Keratinocyte (primary cell): ENCODE measurements around the gene NDUFS7. TPM values are rescaled to one million over a fixed set of nuclear protein-coding genes. Genes with fewer than 3 reads are reported as not detected.
A peak's percentile ranks its signal among the peaks of the same experiment; 100 is the strongest.

Experiments used
- DNase-seq: peaks from one replicate; pipeline ENCODE4 v3.0.0-alpha.2; 2011; ENCODE audit warnings: low read depth, missing footprints, low spot score
- FAIRE-seq: peaks from 2 replicates; lab custom pipeline; 2011; peaks lifted over from hg19 to GRCh38; lab: Jason Lieb, UNC
- H2AFZ ChIP-seq: 2 replicates; pipeline ENCODE4 v1.6.0; 2012; ENCODE audit warnings: low read length, control low read depth, inconsistent platforms; ENCODE audit not compliant: control insufficient read depth
- H3K27ac ChIP-seq: 2 replicates; pipeline ENCODE4 v1.5.1; 2011; ENCODE audit warnings: low read length; ENCODE audit not compliant: control insufficient read depth, insufficient read depth
- H3K27me3 ChIP-seq: 3 replicates; pipeline ENCODE4 v1.6.0; 2011; ENCODE audit warnings: low read length; ENCODE audit not compliant: control insufficient read depth, insufficient read depth; ENCODE audit errors: extremely low read depth
- H3K36me3 ChIP-seq, 2 experiments: 2 replicates in 1 of 2; 3 replicates in 1 of 2; pipeline ENCODE4 v1.5.1; 2011; ENCODE audit warnings: low read length in 2 of 2, mild to moderate bottlenecking in 1 of 2; ENCODE audit not compliant: control insufficient read depth in 2 of 2, insufficient read depth in 2 of 2; ENCODE audit errors: extremely low read depth in 1 of 2
- H3K4me1 ChIP-seq: 3 replicates; pipeline ENCODE4 v1.5.1; 2011; ENCODE audit warnings: low read length; ENCODE audit not compliant: control insufficient read depth, insufficient read depth; ENCODE audit errors: extremely low read depth
- H3K4me2 ChIP-seq: 3 replicates; pipeline ENCODE4 v1.6.0; 2011; ENCODE audit warnings: low read depth, low read length; ENCODE audit not compliant: control insufficient read depth, insufficient read depth; ENCODE audit errors: extremely low read depth
- H3K4me3 ChIP-seq, 3 experiments: fragments of 200-600 bp in 1 of 3; sonication (generic) in 1 of 3; 2 replicates in 2 of 3; 3 replicates in 1 of 3; pipeline ENCODE4 v1.5.1; 2011 to 2016; ENCODE audit warnings: low read length in 3 of 3, mild to moderate bottlenecking in 3 of 3, control low read depth in 2 of 3, inconsistent platforms in 1 of 3, low read depth in 1 of 3, mixed read lengths in 1 of 3, mixed run types in 1 of 3, moderate library complexity in 1 of 3; ENCODE audit not compliant: control insufficient read depth in 2 of 3, insufficient read depth in 2 of 3; ENCODE audit errors: extremely low read depth in 1 of 3
- H3K79me2 ChIP-seq: 2 replicates; pipeline ENCODE4 v1.6.0; 2012; ENCODE audit warnings: low read length; ENCODE audit not compliant: control insufficient read depth, insufficient read depth
- H3K9ac ChIP-seq: 3 replicates; pipeline ENCODE4 v1.6.0; 2011; ENCODE audit warnings: low read length; ENCODE audit not compliant: control insufficient read depth, insufficient read depth; ENCODE audit errors: extremely low read depth
- H3K9me1 ChIP-seq: 3 replicates; pipeline ENCODE4 v1.6.0; 2011; ENCODE audit warnings: low read length; ENCODE audit not compliant: control insufficient read depth, insufficient read depth; ENCODE audit errors: extremely low read depth
- H3K9me3 ChIP-seq: 2 replicates; pipeline ENCODE4 v1.5.1; 2012; ENCODE audit warnings: low read depth, low read length; ENCODE audit not compliant: control insufficient read depth
- H4K20me1 ChIP-seq: 3 replicates; pipeline ENCODE4 v1.6.0; 2011; ENCODE audit warnings: low read length; ENCODE audit not compliant: control insufficient read depth, insufficient read depth; ENCODE audit errors: extremely low read depth
- EZH2 ChIP-seq: IDR thresholded peaks from one replicate; pipeline ENCODE4 v1.6.1; 2012; ENCODE audit warnings: inconsistent platforms, mild to moderate bottlenecking, low read length, moderate library complexity
- dilution Hi-C: fragments of 300-500 bp; cut with MboI; formaldehyde crosslinking; loops from one replicate; pipeline ENCODE4 v1.7.0; 2020; ENCODE audit warnings: low sequenced_read_pairs; ENCODE audit not compliant: extremely low pct_ligation_motif_present
- polyA plus RNA-seq, 5 experiments: library from polyadenylated mRNA; depleted of rRNA in 3 of 5; stranded (reverse) in 3 of 5; stranded (forward) in 1 of 5; unstranded in 1 of 5; fragments of >200 nt; gene quantifications; 1 replicate in 1 of 5; 2 replicates in 3 of 5; 3 replicates in 1 of 5; pipeline versions ENCODE4 v1.2.1 to v1.2.3, GENCODE V29; 2011 to 2012; ENCODE audit warnings: missing spikeins in 2 of 5, low read depth in 1 of 5, low replicate concordance in 1 of 5
- TF ChIP-seq, protein P1 (sequence below), 3 experiments: IDR thresholded peaks in 1 of 3; conservative IDR thresholded peaks in 1 of 3; optimal IDR thresholded peaks in 1 of 3; 2 replicates in 2 of 3; 3 replicates in 1 of 3; pipeline versions ENCODE3 to v1.5.1; 2011; ENCODE audit warnings: low read length in 3 of 3, mild to moderate bottlenecking in 3 of 3, moderate library complexity in 2 of 3, control low read depth in 1 of 3, inconsistent platforms in 1 of 3; ENCODE audit not compliant: insufficient read depth in 2 of 3; ENCODE audit errors: extremely low read depth in 1 of 3

NDUFS7 gene
- polyA plus RNA-seq, 1 donor (not counting 4 experiments of a cell fraction or from before 2014, with no cell fraction given) = 23.2 TPM

DNA sequence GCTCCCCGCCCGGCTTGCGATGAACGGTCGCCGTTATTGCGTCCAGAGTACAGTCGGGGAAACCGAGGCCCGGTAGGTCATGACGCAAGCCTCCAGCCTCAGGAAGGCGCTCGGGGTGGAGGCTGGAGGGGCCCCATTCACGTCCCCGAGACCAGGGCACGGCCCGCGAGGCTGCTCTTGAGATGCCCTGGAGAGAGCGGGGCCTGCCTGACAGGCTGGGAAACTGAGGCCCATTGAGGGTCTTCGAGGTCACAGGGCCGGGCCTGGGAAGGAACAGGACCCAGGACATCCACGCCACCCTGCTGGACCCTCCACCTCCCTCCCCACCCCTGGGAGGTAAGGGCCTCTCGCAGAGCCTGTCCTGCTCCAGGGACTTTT, 367 bp downstream of the NDUFS7 start:
- H2AFZ ChIP-seq = peak overlapping the region; percentile 44
- peak overlapping the region; percentile 65 to 92 (median 91) for H3K4me3 ChIP-seq
- H3K4me2 ChIP-seq = peak overlapping the region; percentile 96
- peaks cover 17% of the 10 kb centered on the region for H3K4me1 ChIP-seq
- no peaks in the 10 kb centered on the region for H3K27me3 ChIP-seq
- H3K9me3 ChIP-seq = no peaks in the 10 kb centered on the region
- H3K36me3 ChIP-seq = peaks cover 4 to 9% of the 10 kb centered on the region in 2 experiments
- no peaks in the 10 kb centered on the region for H3K9me1 ChIP-seq
- dilution Hi-C loops = no loop called here
- FAIRE-seq (no peak), DNase-seq (no peak)
- no peaks in the 10 kb centered on the region for H4K20me1 ChIP-seq
- H3K27ac ChIP-seq = peak overlapping the region; percentile 78
- TF ChIP-seq EZH2 = no peak
- TF ChIP-seq, protein P1, sequence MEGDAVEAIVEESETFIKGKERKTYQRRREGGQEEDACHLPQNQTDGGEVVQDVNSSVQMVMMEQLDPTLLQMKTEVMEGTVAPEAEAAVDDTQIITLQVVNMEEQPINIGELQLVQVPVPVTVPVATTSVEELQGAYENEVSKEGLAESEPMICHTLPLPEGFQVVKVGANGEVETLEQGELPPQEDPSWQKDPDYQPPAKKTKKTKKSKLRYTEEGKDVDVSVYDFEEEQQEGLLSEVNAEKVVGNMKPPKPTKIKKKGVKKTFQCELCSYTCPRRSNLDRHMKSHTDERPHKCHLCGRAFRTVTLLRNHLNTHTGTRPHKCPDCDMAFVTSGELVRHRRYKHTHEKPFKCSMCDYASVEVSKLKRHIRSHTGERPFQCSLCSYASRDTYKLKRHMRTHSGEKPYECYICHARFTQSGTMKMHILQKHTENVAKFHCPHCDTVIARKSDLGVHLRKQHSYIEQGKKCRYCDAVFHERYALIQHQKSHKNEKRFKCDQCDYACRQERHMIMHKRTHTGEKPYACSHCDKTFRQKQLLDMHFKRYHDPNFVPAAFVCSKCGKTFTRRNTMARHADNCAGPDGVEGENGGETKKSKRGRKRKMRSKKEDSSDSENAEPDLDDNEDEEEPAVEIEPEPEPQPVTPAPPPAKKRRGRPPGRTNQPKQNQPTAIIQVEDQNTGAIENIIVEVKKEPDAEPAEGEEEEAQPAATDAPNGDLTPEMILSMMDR (optimal IDR thresholded peaks at IDR 0.05 in 1 of 3, IDR thresholded peaks at IDR 0.05 in 1 of 3, conservative IDR thresholded peaks at IDR 0.05 in 1 of 3; ENCODE audit: extremely low read depth in 1 of 3, insufficient read depth in 2 of 3, low read length in 3 of 3) = no peak
- H3K9ac ChIP-seq = peak overlapping the region; percentile 88
- peaks cover 18% of the 10 kb centered on the region for H3K79me2 ChIP-seq

GRCh38 chr19:1384478-1385110, 887 bp downstream of the NDUFS7 start:
- Histone ChIP-seq H3K27me3 (no peaks in the 10 kb centered on the region), H3K4me3 (peak overlapping the region; percentile 65 to 92 (median 91)), H3K9me1 (no peaks in the 10 kb centered on the region), H3K27ac (peak overlapping the region; percentile 78), H3K79me2 (peaks cover 18% of the 10 kb centered on the region), H3K4me1 (peaks cover 17% of the 10 kb centered on the region), H3K9me3 (no peaks in the 10 kb centered on the region), H3K9ac (peak overlapping the region; percentile 88), H4K20me1 (no peaks in the 10 kb centered on the region), H3K4me2 (peak overlapping the region; percentile 96), H2AFZ (no peak overlapping the region), H3K36me3 (peaks cover 6 to 11% of the 10 kb centered on the region in 2 experiments)
- dilution Hi-C loops = no loop called here
- FAIRE-seq (no peak), DNase-seq (no peak)
- TF ChIP-seq, protein P1 (optimal IDR thresholded peaks at IDR 0.05 in 1 of 3, IDR thresholded peaks at IDR 0.05 in 1 of 3, conservative IDR thresholded peaks at IDR 0.05 in 1 of 3; ENCODE audit: extremely low read depth in 1 of 3, insufficient read depth in 2 of 3, low read length in 3 of 3) = no peak
